Mesenchymal stem cell (in vitro differentiated cells and primary cell): ENCODE results near the gene CXCL5.

ENCODE experiments used
- DNase-seq: peaks from one replicate; pipeline ENCODE4 v3.0.0-alpha.2; 2013
- H2AFZ ChIP-seq: one replicate; pipeline ENCODE4 v1.6.1; 2013; ENCODE audit warnings: low read depth, mild to moderate bottlenecking, control low read depth, inconsistent platforms, low read length, moderate library complexity
- H2AK5ac ChIP-seq: 2 replicates; pipeline ENCODE4 v1.6.1; 2013; ENCODE audit warnings: low read length, moderate library complexity, mild to moderate bottlenecking, inconsistent platforms; ENCODE audit not compliant: severe bottlenecking
- H2BK120ac ChIP-seq: one replicate; pipeline ENCODE4 v1.6.1; 2013; ENCODE audit warnings: low read depth, mild to moderate bottlenecking, inconsistent platforms, low read length, moderate library complexity
- H2BK12ac ChIP-seq, 2 experiments: one replicate each; pipeline ENCODE4 v1.6.1; 2013; ENCODE audit warnings: inconsistent platforms in 2 of 2, low read length in 2 of 2, mild to moderate bottlenecking in 2 of 2, moderate library complexity in 2 of 2, control low read depth in 1 of 2
- H2BK15ac ChIP-seq: one replicate; pipeline ENCODE4 v1.6.1; 2013; ENCODE audit warnings: mild to moderate bottlenecking, low read depth, inconsistent platforms; ENCODE audit not compliant: poor library complexity, severe bottlenecking
- H2BK5ac ChIP-seq: 2 replicates; pipeline ENCODE4 v1.6.1; 2013; ENCODE audit warnings: low read depth, mild to moderate bottlenecking, low read length, control low read depth, inconsistent platforms; ENCODE audit not compliant: poor library complexity, severe bottlenecking
- H3K14ac ChIP-seq, 2 experiments: one replicate each; pipeline ENCODE4 v1.6.1; 2013; ENCODE audit warnings: inconsistent platforms in 2 of 2, low read length in 2 of 2, control low read depth in 1 of 2, mild to moderate bottlenecking in 1 of 2, moderate library complexity in 1 of 2
- H3K18ac ChIP-seq, 2 experiments: one replicate each; pipeline ENCODE4 v1.6.1; 2013; ENCODE audit warnings: inconsistent platforms in 2 of 2, low read length in 2 of 2, control low read depth in 1 of 2, low read depth in 1 of 2, mild to moderate bottlenecking in 1 of 2
- H3K23ac ChIP-seq, 2 experiments: one replicate each; pipeline ENCODE4 v1.6.1; 2013; ENCODE audit warnings: inconsistent platforms in 2 of 2, low read length in 2 of 2, mild to moderate bottlenecking in 2 of 2, moderate library complexity in 2 of 2, control low read depth in 1 of 2
- H3K27ac ChIP-seq: 2 replicates; pipeline ENCODE4 v1.5.1; 2013; ENCODE audit warnings: mild to moderate bottlenecking, moderate library complexity, low read length, control low read depth, inconsistent platforms; ENCODE audit not compliant: poor library complexity, severe bottlenecking
- H3K27me3 ChIP-seq, 2 experiments: 2 replicates each; pipeline versions ENCODE4 v1.6.1 to v1.7.0; 2013; ENCODE audit warnings: low read length in 2 of 2, mild to moderate bottlenecking in 2 of 2, moderate library complexity in 2 of 2, control low read depth in 1 of 2, inconsistent platforms in 1 of 2; ENCODE audit not compliant: control insufficient read depth in 1 of 2, insufficient read depth in 1 of 2
- H3K36me3 ChIP-seq, 2 experiments: 2 replicates each; pipeline versions ENCODE4 v1.6.1 to v1.7.0; 2013; ENCODE audit warnings: low read length in 2 of 2, control low read depth in 1 of 2, inconsistent platforms in 1 of 2, low read depth in 1 of 2, mild to moderate bottlenecking in 1 of 2; ENCODE audit not compliant: insufficient read depth in 2 of 2, control insufficient read depth in 1 of 2
- H3K4ac ChIP-seq, 2 experiments: one replicate each; pipeline ENCODE4 v1.6.1; 2013; ENCODE audit warnings: inconsistent platforms in 2 of 2, low read length in 2 of 2, mild to moderate bottlenecking in 2 of 2, moderate library complexity in 2 of 2, control low read depth in 1 of 2, low read depth in 1 of 2
- H3K4me1 ChIP-seq: 2 replicates; pipeline ENCODE4 v1.6.1; 2013; ENCODE audit warnings: low read depth, low read length, control low read depth; ENCODE audit not compliant: control insufficient read depth, insufficient read depth
- H3K4me2 ChIP-seq: 2 replicates; pipeline ENCODE4 v1.6.1; 2013; ENCODE audit warnings: low read length, mild to moderate bottlenecking, inconsistent platforms; ENCODE audit not compliant: poor library complexity, severe bottlenecking
- H3K4me3 ChIP-seq, 2 experiments: 2 replicates each; pipeline versions ENCODE4 v1.5.1 to v1.7.0; 2013; ENCODE audit warnings: low read length in 2 of 2, mild to moderate bottlenecking in 2 of 2, control low read depth in 1 of 2, low read depth in 1 of 2; ENCODE audit not compliant: insufficient read depth in 1 of 2
- H3K79me1 ChIP-seq: replicated peaks from 2 replicates; pipeline ENCODE4 v1.6.1; 2013; ENCODE audit warnings: mild to moderate bottlenecking, control low read depth, low read length, inconsistent platforms; ENCODE audit not compliant: poor library complexity, severe bottlenecking
- H3K9ac ChIP-seq: 2 replicates; pipeline ENCODE4 v1.7.0; 2013; ENCODE audit warnings: mild to moderate bottlenecking, low read length, moderate library complexity
- H3K9me3 ChIP-seq: 2 replicates; pipeline ENCODE4 v1.7.0; 2013; ENCODE audit warnings: mild to moderate bottlenecking, low read length; ENCODE audit not compliant: control insufficient read depth
- H4K8ac ChIP-seq: one replicate; pipeline ENCODE4 v1.6.1; 2013; ENCODE audit warnings: inconsistent platforms, mild to moderate bottlenecking, low read length, moderate library complexity
- H4K91ac ChIP-seq: one replicate; pipeline ENCODE4 v1.6.1; 2013; ENCODE audit warnings: mild to moderate bottlenecking, low read length, inconsistent platforms
- WGBS: methylation state at CpG from one replicate; pipeline ENCODE4 v1.1.7; 2013; ENCODE audit warnings: mixed read lengths; 5-methylcytosine and 5-hydroxymethylcytosine counted together

Gene CXCL5

DNA sequence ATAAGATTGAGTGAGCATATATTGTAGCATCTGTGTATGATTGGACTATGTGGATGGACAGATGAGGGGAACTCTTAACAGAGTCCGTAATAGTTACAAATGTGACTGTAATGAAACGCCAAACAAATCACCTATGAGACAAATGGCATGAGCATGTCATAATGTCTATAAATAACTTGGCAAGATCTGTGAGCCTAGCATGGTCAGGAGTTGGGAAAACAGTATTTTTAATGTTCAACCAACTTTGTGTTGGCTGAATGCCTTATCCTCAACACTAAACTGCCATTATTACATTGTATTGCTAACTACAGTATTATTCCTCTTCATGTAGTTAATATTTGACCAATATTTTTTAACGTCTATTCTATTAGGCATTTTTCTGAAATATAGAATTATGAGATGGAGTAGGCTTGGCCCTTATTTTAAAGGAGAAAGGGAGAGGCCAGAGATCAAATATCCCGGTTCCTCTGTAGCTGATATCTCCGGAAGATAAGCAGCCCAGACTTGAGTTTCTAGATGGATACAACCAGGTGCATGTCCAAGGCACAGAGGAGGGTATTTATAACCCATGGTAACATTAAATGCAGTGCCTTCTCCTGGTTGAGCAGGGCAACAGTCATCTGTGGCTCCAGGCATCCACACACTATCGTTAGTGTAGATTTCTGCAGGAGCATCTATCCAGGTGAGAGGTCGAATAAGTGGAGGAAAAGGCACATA lies 49.3 kb downstream of the CXCL5 start:
- H3K9me3 ChIP-seq, result no peaks in the 10 kb centered on the region
- H3K23ac ChIP-seq, result no peak overlapping the region
- no peaks in the 10 kb centered on the region for H3K36me3 ChIP-seq
- no peak overlapping the region for H3K27ac ChIP-seq
- H2BK15ac ChIP-seq, result no peak overlapping the region
- no peaks in the 10 kb centered on the region for H3K79me1 ChIP-seq
- no peak overlapping the region for H3K9ac ChIP-seq
- H2BK12ac ChIP-seq, result no peak overlapping the region
- no peak overlapping the region for H3K4me3 ChIP-seq
- H3K27me3 ChIP-seq, result peaks cover 0 to 10% of the 10 kb centered on the region in 2 experiments
- H4K91ac ChIP-seq, result no peak overlapping the region
- DNase-seq, result no peak
- H3K18ac ChIP-seq, result no peak overlapping the region
- no peak overlapping the region for H3K14ac ChIP-seq
- no peak overlapping the region for H2AK5ac ChIP-seq
- 93% methylated on average over 6 of the region's 7 CpGs for WGBS
- H3K4me1 ChIP-seq, result peaks cover 3% of the 10 kb centered on the region
- H2BK120ac ChIP-seq, result no peak overlapping the region
- no peak overlapping the region for H3K4me2 ChIP-seq
- H2AFZ ChIP-seq, result no peak overlapping the region
- no peak overlapping the region for H4K8ac ChIP-seq
- no peak overlapping the region for H2BK5ac ChIP-seq
- no peak overlapping the region for H3K4ac ChIP-seq

DNA sequence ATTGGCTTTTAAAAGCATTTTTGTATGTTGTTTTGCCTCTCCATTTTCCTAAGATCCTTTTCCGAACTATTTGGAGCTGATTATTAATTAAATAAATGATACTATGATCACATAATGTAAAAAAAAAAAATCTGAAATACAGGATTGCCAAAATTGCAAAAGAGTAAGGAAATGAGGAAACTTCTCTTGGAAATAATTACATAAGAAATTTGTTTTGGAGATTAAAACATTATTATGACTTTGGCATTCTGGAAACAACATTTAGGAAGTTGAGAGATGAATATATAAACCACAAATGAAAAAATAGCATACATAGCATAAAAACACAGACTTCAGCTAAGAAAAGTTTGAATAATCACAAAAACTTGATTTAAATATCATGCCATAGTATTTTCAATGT lies 50.2 kb downstream of the CXCL5 start:
- Histone ChIP-seq H2BK5ac (no peak overlapping the region), H3K4me1 (peaks cover 6% of the 10 kb centered on the region), H3K9me3 (no peaks in the 10 kb centered on the region), H4K91ac (no peak overlapping the region), H2BK15ac (no peak overlapping the region), H3K27ac (no peak overlapping the region), H3K23ac (no peak overlapping the region), H4K8ac (no peak overlapping the region), H3K4me2 (no peak overlapping the region), H3K4ac (no peak overlapping the region), H3K27me3 (peaks cover 0 to 18% of the 10 kb centered on the region in 2 experiments), H3K14ac (no peak overlapping the region), H3K79me1 (no peaks in the 10 kb centered on the region), H2AFZ (no peak overlapping the region), H3K36me3 (no peaks in the 10 kb centered on the region), H3K18ac (no peak overlapping the region), H3K9ac (no peak overlapping the region), H2BK120ac (no peak overlapping the region), H2BK12ac (no peak overlapping the region), H3K4me3 (no peak overlapping the region), H2AK5ac (no peak overlapping the region)
- WGBS, result no CpG with 5 or more reads among the region's 1 CpG
- DNase-seq, result no peak

DNA sequence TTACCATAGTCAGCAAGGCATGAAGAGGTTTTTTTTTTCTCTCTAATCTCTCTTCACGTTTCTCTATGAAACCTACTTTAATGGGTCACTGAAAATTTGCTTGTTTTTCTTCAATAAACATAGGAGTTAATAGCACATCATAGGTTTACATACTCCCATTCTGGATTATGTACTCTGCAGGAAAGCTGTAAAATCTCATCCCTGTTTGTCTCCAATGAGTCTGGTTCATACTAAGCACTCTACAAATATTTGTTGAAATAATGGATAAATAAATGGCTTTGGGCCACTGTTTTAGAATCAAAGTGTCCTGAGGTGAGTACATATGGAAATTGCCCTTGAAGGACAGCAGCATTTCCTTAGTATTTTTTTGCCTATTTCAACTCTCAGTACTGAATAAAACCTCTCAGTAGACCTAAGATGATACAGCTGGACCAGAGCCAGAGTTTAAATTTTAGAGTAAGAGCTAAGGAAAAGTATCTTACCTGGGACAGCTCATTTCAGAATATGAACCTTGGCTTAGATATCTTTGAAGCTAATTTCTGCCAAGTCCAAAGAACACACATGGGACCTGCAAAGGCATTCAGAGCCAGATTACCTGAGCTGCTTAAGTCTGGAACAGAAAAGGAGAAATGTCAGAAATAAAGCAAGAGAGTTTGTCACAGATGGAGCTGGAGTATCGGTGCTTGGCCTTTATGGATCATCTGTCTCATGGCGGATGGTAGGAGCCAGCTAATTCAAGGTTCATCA lies 51.1 kb downstream of the CXCL5 start:
- Histone ChIP-seq H3K14ac (no peak overlapping the region), H2BK120ac (no peak overlapping the region), H3K9me3 (no peaks in the 10 kb centered on the region), H4K8ac (no peak overlapping the region), H2BK5ac (no peak overlapping the region), H3K4me1 (peaks cover 6% of the 10 kb centered on the region), H4K91ac (no peak overlapping the region), H3K27ac (no peak overlapping the region), H2AFZ (no peak overlapping the region), H3K79me1 (no peaks in the 10 kb centered on the region), H3K9ac (no peak overlapping the region), H3K4me3 (no peak overlapping the region), H3K27me3 (peaks cover 0 to 24% of the 10 kb centered on the region in 2 experiments), H2BK12ac (no peak overlapping the region), H3K4ac (no peak overlapping the region), H2AK5ac (no peak overlapping the region), H3K23ac (no peak overlapping the region), H3K4me2 (no peak overlapping the region), H3K18ac (no peak overlapping the region), H2BK15ac (no peak overlapping the region), H3K36me3 (no peaks in the 10 kb centered on the region)
- 94% methylated on average over 2 of the region's 3 CpGs for WGBS
- DNase-seq, result no peak

DNA sequence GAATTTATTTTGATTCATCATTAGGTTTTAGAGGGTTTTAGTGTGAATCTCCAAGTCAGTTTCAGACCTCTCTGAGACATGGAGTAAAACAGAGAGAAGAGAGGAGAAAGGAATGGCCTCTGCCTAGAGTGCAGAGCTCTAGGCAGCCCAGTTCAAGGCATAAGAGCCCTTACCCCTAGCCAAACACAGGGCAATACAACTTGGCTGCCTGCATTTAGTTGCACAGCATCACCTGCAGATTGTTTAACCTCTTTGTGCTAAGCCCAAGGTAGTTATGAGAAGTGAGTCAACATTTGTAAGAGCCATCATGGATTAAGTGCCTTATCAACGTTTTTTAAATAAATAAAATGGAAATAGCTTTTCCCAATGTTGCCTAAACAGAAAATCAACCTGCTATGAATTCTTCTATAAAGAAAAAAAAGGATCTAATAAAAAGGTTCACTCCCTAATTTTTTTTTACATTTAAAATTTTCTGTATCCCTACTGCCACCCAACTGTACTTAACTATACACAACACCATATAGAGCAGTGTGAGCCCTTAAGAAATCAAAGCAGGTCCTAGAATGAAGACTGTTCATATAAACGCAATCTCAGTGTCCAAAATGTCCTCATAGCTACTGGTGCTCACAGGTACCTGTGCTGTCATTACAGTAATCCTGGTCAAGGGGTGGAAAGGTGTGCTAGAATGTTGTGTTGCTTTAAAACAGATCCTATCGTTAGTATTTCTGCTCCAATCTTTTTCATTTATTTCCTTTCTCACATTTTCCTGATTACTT lies 52.6 kb downstream of the CXCL5 start:
- DNase-seq, result no peak
- Histone ChIP-seq H3K14ac (no peak overlapping the region), H2BK5ac (no peak overlapping the region), H3K4me3 (no peak overlapping the region), H2AK5ac (no peak overlapping the region), H3K79me1 (no peaks in the 10 kb centered on the region), H3K27me3 (peaks cover 0 to 24% of the 10 kb centered on the region in 2 experiments), H2BK15ac (no peak overlapping the region), H4K91ac (no peak overlapping the region), H2AFZ (no peak overlapping the region), H3K18ac (no peak overlapping the region), H3K23ac (no peak overlapping the region), H3K9ac (no peak overlapping the region), H3K4me1 (peaks cover 6% of the 10 kb centered on the region), H3K4me2 (no peak overlapping the region), H3K27ac (no peak overlapping the region), H3K9me3 (no peaks in the 10 kb centered on the region), H4K8ac (no peak overlapping the region), H3K36me3 (no peaks in the 10 kb centered on the region), H2BK12ac (no peak overlapping the region), H2BK120ac (no peak overlapping the region), H3K4ac (no peak overlapping the region)
- WGBS, result 100% methylated on average over 2 of the region's 3 CpGs
